HL-60 (cell line): Measurements from ENCODE around the gene MS4A4A.
"Not testable (repeated sequence)": the region's sequence is repeated elsewhere in the genome, so short reads cannot be mapped to it uniquely, and the experiment has no call there.

Source experiments
- DNase-seq, 2 experiments: peaks; one replicate each; pipeline ENCODE4 v3.0.0-alpha.2; 2010 to 2020; ENCODE audit warnings: low read depth in 1 of 2, low spot score in 1 of 2
- H3K27ac ChIP-seq: fragments of 250-450 bp; sonication (Bioruptor Pico); replicated peaks from 2 replicates; pipeline ENCODE4 v1.5.1; 2020; ENCODE audit warnings: mild to moderate bottlenecking, moderate library complexity
- H3K27me3 ChIP-seq: fragments of 250-450 bp; sonication (Bioruptor Pico); 2 replicates; pipeline ENCODE4 v1.5.1; 2021; ENCODE audit warnings: mild to moderate bottlenecking, moderate library complexity; ENCODE audit not compliant: insufficient read depth, poor library complexity, severe bottlenecking
- H3K4me3 ChIP-seq: replicated peaks from 2 replicates; pipeline ENCODE4 v1.5.1; 2011; ENCODE audit warnings: mild to moderate bottlenecking, control low read depth, low read length; ENCODE audit not compliant: insufficient read depth
- CTCF ChIP-seq: IDR thresholded peaks from one replicate; pipeline ENCODE4 v1.5.1; 2011; ENCODE audit warnings: low read length, control low read depth, inconsistent platforms; ENCODE audit not compliant: insufficient read depth
- GABPA ChIP-seq: IDR thresholded peaks from 2 replicates; pipeline ENCODE4 v1.6.1; 2012; ENCODE audit warnings: low read depth
- POLR2AphosphoS5 ChIP-seq: IDR thresholded peaks from 2 replicates; pipeline ENCODE4 v1.6.1; 2012; ENCODE audit warnings: low read depth
- REST ChIP-seq: IDR thresholded peaks from 2 replicates; pipeline ENCODE4 v1.6.1; 2012; ENCODE audit warnings: low read depth; ENCODE audit not compliant: insufficient replicate concordance
- SPI1 ChIP-seq: IDR thresholded peaks from 2 replicates; pipeline ENCODE4 v1.6.1; 2012; ENCODE audit warnings: low read depth, mild to moderate bottlenecking, borderline replicate concordance

Gene MS4A4A

DNA sequence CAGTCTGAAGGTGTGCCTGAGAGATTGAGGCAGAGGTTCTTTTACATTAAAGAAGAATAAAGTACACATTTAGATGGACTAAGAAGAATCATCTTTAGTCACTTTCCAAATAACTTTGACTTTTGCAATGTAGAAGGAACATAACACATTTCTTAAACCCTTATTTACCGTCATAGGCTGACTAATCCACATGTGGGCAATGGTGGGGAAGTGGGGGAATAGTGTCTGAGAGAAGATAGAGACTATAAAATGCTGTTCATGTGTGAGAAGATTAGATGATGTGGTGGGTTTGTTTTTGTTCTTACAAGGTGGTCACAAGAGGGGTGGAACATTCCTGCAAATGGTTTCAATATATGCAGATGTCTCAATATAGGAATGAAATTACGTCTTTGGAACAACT is 1.8 kb downstream of the MS4A4A start:
- Histone ChIP-seq H3K4me3 (no peak overlapping the region), H3K27ac (no peak overlapping the region), H3K27me3 (no peaks in the 10 kb centered on the region)
- DNase-seq: no peak
- TF ChIP-seq POLR2AphosphoS5 (no peak), SPI1 (no peak), REST (no peak)

GRCh38 chr11:60285411-60286126 is 5.1 kb downstream of the MS4A4A start:
- DNase-seq, H3K4me3 ChIP-seq, H3K27ac ChIP-seq, H3K27me3 ChIP-seq: not testable (repeated sequence)

DNA sequence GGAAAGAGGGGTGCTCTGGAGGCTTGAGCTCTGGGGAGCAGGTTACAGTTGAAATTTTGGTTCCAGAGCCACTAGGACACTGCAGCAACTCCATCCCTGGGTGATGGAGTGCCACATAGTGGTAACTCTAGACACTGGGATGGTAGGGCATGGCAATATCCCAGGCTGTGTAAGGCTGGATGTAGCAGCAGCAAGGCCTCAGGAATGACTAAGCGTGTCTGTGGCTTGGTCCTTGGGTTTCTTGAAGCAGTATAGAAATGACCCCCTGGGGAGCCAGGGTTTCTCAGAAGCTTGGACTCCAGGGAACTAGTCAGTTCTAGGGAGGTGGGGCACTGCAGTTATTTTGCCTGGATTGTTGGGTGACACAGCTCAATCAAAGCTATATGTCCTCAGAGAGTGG is 8.1 kb downstream of the MS4A4A start:
- no peak for DNase-seq
- no peak overlapping the region for H3K4me3 ChIP-seq
- no peak for TF ChIP-seq GABPA
- no peak for TF ChIP-seq SPI1
- TF ChIP-seq POLR2AphosphoS5: no peak
- no peak for TF ChIP-seq CTCF
- TF ChIP-seq REST: no peak
- H3K27me3 ChIP-seq: no peaks in the 10 kb centered on the region
- no peak overlapping the region for H3K27ac ChIP-seq

- TF ChIP-seq POLR2AphosphoS5 (no peak), SPI1 (no peak), REST (no peak), GABPA (no peak), CTCF (no peak)
- Histone ChIP-seq H3K27me3 (no peaks in the 10 kb centered on the region), H3K4me3 (no peak overlapping the region), H3K27ac (no peak overlapping the region)
- no peak for DNase-seq
These were observed 11.7 kb downstream of the MS4A4A start for GRCh38 chr11:60292145-60292544.
